Breast epithelium (tissue), 4 donors: ENCODE data around the gene PCDHGB2. TPM values are rescaled to one million over a fixed set of nuclear protein-coding genes. Genes with fewer than 3 reads are reported as not detected.
"Not testable (repeated sequence)": the region's sequence is repeated elsewhere in the genome, so short reads cannot be mapped to it uniquely, and the experiment has no call there.

Experiments
- DNase-seq, 2 donors: peaks; one replicate each; pipeline ENCODE4 v3.0.0-alpha.2; 2019; ENCODE audit warnings: low spot score in 2 of 2
- H3K27ac ChIP-seq, 2 donors: fragments of 200-600 bp; sonication (generic) in 1 of 2; one replicate each; pipeline ENCODE4 v1.5.1; 2016 to 2019; ENCODE audit warnings: mild to moderate bottlenecking in 1 of 2
- H3K27me3 ChIP-seq, 2 donors: fragments of 200-600 bp; sonication (generic) in 1 of 2; one replicate each; pipeline versions ENCODE4 v1.5.1 to v1.6.0; 2017 to 2019; ENCODE audit warnings: control low read depth in 1 of 2, mild to moderate bottlenecking in 1 of 2
- H3K36me3 ChIP-seq: fragments of 200-600 bp; one replicate; pipeline ENCODE4 v1.5.1; 2019
- H3K4me1 ChIP-seq, 2 donors: fragments of 200-600 bp; sonication (generic); one replicate each; pipeline ENCODE4 v1.5.1; 2016 to 2019; ENCODE audit warnings: control low read depth in 1 of 2
- H3K4me3 ChIP-seq, 3 donors: fragments of 200-600 bp; sonication (generic); 1 replicate in 2 of 3; 2 replicates in 1 of 3; pipeline ENCODE4 v1.5.1; 2016 to 2019; ENCODE audit warnings: mild to moderate bottlenecking in 3 of 3, moderate library complexity in 2 of 3
- H3K9me3 ChIP-seq, 2 donors: fragments of 200-600 bp; sonication (generic) in 1 of 2; one replicate each; pipeline ENCODE4 v1.5.1; 2016 to 2019; ENCODE audit warnings: control low read depth in 1 of 2
- CTCF ChIP-seq, 3 donors: fragments of 450-650 bp; IDR thresholded peaks; one replicate each; pipeline ENCODE4 v1.5.1; 2016 to 2017; ENCODE audit warnings: antibody characterized with exemption in 3 of 3, mild to moderate bottlenecking in 3 of 3, moderate library complexity in 3 of 3
- POLR2A ChIP-seq: fragments of 450-650 bp; IDR thresholded peaks from one replicate; pipeline ENCODE4 v1.6.1; 2016; ENCODE audit warnings: antibody characterized with exemption, mild to moderate bottlenecking, moderate library complexity
- POLR2AphosphoS5 ChIP-seq, 3 donors: sonication (generic); formaldehyde crosslinking; IDR thresholded peaks; one replicate each; pipeline ENCODE4 v1.6.1; 2017; ENCODE audit warnings: antibody characterized with exemption in 3 of 3
- intact Hi-C: fragments of 100-400 bp; cut with DNase I; formaldehyde crosslinking; loops from one replicate; pipeline ENCODE4 v1.15.1; 2023; ENCODE audit warnings: low total_unique reads
- total RNA-seq, 3 donors: library from RNA; depleted of rRNA; stranded (reverse); fragments of >200 nt; gene quantifications; one replicate each; pipeline ENCODE4 v1.1.0, GENCODE V29; 2016

Gene PCDHGB2
- total RNA-seq, 3 donors from 2014 or later = 6.2 to 10.5 (median 7.8) TPM

GRCh38 chr5:141399555-141400258 lies 39.9 kb downstream of the PCDHGB2 start:
- H3K4me1 ChIP-seq = no peaks in the 10 kb centered on the region
- H3K9me3 ChIP-seq = peaks cover 79 to 96% of the 10 kb centered on the region in 2 donors
- no peak overlapping the region for H3K27ac ChIP-seq
- TF ChIP-seq POLR2A = no peak
- TF ChIP-seq POLR2AphosphoS5 (IDR thresholded peaks at IDR 0.05) = no peak
- TF ChIP-seq CTCF (IDR thresholded peaks at IDR 0.05) = no peak
- peak overlapping the region in 1 of 3 donors; percentile 35 for H3K4me3 ChIP-seq
- H3K27me3 ChIP-seq = no peaks in the 10 kb centered on the region
- no peak for DNase-seq
- no peaks in the 10 kb centered on the region for H3K36me3 ChIP-seq
- intact Hi-C loops = loop anchor here (5.0 kb wide), 1 partner anchor 128 kb away; no protein-coding TSS in a partner anchor

- no peak for DNase-seq
- Histone ChIP-seq H3K4me1 (no peaks in the 10 kb centered on the region), H3K4me3 (peak within 1 kb of the TSS; percentile 27 to 57 (median 35)), H3K36me3 (no peaks in the 10 kb centered on the region), H3K9me3 (peaks cover 77 to 96% of the 10 kb centered on the region in 2 donors), H3K27me3 (no peaks in the 10 kb centered on the region), H3K27ac (peak within 1 kb of the TSS in 1 of 2 donors; percentile 0)
- TF ChIP-seq POLR2A = no peak
- no peak for TF ChIP-seq CTCF (IDR thresholded peaks at IDR 0.05)
- no peak for TF ChIP-seq POLR2AphosphoS5 (IDR thresholded peaks at IDR 0.05)
- intact Hi-C loops = loop anchor here (5.0 kb wide), 1 partner anchor 125 kb away; no protein-coding TSS in a partner anchor
Measured at GRCh38 chr5:141402553-141403243, 42.9 kb downstream of the PCDHGB2 start, which contains the start of gene PCDHGA9. TSS of gene PCDHGA9 (plus strand) at chr5:141402778. CDS start at chr5:141402953, 175 bp downstream.

GRCh38 chr5:141403387-141403786 lies 43.6 kb downstream of the PCDHGB2 start:
- H3K4me1 ChIP-seq = no peaks in the 10 kb centered on the region
- H3K9me3 ChIP-seq = peaks cover 79 to 100% of the 10 kb centered on the region in 2 donors
- no peaks in the 10 kb centered on the region for H3K36me3 ChIP-seq
- H3K4me3 ChIP-seq = peak overlapping the region; percentile 27 to 57 (median 35)
- no peak for TF ChIP-seq POLR2A
- no peak for TF ChIP-seq POLR2AphosphoS5 (IDR thresholded peaks at IDR 0.05)
- no peak for TF ChIP-seq CTCF (IDR thresholded peaks at IDR 0.05)
- no peak for DNase-seq
- intact Hi-C loops = loop anchor here (5.0 kb wide), 1 partner anchor 124 kb away; no protein-coding TSS in a partner anchor
- H3K27ac ChIP-seq = no peak overlapping the region
- no peaks in the 10 kb centered on the region for H3K27me3 ChIP-seq

GRCh38 chr5:141407790-141408505 lies 48.2 kb downstream of the PCDHGB2 start, which contains the start of gene PCDHGB6:
TSS of gene PCDHGB6 (plus strand) at chr5:141408021. CDS start at chr5:141408203, 182 bp downstream.
- intact Hi-C loops = not testable (repeated sequence)

More at GRCh38 chr5:141407790-141408505, 48.2 kb downstream of the PCDHGB2 start, which contains the start of gene PCDHGB6:
- H3K27me3 ChIP-seq, H3K4me1 ChIP-seq, H3K27ac ChIP-seq, H3K36me3 ChIP-seq, DNase-seq: not testable (repeated sequence)
- Histone ChIP-seq H3K9me3 (peaks cover 79 to 100% of the 10 kb centered on the region in 2 donors), H3K4me3 (peak within 1 kb of the TSS; percentile 20 to 58 (median 23))
- TF ChIP-seq CTCF (IDR thresholded peaks at IDR 0.05) = peak in 2 of 3 donors; percentile 20 to 29
